ENCODE measurements around the gene ULK1.
A peak's percentile ranks its signal among the peaks of the same experiment; 100 is the strongest.
"Not testable (repeated sequence)": the region's sequence is repeated elsewhere in the genome, so short reads cannot be mapped to it uniquely, and the experiment has no call there.

Gene ULK1

DNA sequence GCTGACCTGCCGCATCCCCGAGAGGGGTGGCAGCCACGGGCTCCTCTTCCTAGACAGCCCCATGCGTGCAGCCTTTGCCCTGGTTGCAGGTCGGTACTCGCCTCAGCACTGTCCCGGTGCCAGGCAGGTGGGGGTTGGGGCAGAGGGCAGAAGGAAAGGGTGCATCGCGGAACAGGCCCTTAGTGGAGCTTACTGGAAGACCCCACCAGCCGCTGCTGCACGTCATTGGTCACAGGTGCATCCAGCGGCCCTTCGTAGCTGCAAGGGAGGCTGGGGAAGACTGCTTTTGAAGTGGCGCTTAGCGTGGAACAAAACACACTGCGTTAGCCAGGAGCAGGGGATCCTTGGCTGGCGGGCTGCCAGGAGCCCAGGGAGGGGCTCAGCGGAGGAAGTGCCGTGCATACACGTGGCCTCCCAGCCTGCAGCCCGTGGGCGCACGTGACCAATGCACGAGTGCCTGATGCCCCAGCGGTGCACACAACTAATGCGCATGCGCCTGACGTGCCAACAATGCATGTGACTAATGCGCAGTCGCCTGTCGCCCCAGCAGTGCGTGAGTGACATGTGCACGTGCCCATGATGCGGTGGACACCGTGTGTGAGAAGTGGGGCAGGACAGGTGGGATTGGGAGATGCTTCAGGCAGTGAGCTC is 50.3 kb downstream of the ULK1 start:
- DNase-seq: no peak

DNA sequence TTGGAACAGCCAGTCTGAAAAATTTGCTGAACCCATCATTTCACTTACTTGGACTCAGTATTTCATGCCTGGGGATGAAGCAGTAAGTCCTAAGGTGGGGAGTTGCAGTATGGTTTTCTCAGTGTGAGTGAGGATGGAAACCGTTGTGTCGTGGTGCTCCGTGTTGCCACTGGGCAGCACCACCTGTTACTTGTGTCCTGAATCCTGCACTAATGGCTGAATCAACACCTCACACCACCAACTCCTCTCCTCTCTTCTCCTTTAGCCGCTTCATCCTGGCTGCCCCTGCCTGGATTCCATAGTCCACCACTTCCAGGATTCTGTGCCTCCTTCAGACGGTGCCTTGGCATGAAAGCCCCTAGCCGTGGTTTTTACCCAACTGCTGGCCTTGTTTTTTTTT is 52.3 kb downstream of the ULK1 start:
- DNase-seq: no peak

DNA sequence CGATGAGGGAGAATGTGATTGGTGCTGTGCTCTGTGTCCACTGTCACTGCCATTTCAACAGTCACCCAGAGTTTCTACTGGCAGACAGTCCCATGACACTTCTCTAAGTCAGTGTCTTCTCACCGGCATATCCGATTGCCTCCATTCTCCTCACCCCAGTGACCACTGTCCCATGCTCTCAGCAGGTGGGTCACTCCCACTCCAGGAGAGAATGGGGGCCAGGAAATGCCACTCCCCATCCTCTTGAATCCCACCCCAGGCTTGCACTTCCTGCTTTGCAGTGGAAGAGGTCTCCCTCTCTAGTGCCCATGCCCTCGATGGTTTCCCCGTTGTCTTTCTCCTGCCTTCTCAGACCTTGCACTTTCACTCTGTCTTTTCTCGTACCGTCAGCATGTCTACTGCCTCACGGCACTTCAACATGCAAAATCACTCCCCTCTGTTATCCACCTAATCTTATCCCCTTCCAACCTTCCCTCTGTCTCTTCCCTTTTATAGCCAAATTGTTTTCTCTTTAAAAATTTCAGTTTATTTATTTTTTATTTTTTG is 53.1 kb downstream of the ULK1 start:
- no peak for DNase-seq

DNA sequence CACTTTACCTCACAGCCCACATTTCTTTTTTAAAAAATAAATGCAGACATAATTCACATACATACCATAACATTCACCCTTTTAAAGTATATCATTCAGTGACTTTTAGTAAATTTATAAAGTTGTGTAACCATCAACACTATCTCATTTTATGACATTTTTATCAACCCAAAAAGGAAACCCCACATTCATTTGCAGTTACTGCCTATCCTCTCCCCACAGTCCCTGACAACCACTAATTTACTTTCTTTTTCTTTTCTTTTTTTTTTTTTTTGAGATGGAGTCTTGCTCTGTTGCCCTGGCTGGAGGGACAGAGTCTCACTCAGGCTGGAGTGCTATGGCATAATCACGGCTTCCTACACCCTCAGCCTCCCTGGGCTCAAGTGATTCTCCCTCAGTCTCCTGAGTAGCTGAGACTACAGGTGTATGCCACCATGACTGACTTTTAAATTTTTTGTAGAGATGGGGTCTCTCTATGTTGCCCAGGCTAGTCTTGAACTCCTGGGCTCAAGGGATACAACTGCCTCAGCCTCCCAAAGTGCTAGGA is 53.8 kb downstream of the ULK1 start:
- no peak for DNase-seq

DNA sequence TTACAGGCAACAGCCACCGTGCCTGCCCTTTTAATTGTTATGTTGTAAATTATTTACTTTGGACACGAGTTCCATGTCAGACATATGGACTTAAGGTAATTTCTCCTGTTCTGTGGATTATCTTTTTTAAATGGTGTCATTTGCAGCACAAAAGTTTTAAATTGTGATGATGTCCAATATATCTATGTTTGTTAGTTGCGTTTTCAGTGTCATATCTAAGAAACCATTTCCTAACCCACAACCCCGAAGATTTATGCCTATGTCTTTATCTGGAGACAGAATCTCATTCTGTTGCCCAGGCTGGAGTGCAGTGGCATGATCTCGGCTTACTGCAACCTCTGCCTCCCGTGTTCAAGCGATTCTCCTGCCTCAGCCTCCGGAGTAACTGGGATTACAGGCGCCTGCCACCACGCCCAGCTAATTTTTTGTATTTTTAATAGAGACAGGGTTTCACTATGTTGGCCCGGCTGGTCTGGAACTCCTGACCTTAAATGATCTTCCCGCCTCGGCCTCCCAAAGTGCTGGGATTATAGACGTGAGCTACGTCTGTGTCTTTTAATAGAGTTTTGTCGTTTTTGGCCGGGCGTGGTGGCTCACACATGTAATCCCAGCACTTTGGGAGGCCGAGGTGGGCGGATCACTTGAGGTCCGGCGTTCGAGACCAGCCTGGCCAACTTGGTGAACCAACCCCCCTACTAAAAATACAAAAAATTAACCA is 54.5 kb downstream of the ULK1 start:
- not testable (repeated sequence) for DNase-seq

DNA sequence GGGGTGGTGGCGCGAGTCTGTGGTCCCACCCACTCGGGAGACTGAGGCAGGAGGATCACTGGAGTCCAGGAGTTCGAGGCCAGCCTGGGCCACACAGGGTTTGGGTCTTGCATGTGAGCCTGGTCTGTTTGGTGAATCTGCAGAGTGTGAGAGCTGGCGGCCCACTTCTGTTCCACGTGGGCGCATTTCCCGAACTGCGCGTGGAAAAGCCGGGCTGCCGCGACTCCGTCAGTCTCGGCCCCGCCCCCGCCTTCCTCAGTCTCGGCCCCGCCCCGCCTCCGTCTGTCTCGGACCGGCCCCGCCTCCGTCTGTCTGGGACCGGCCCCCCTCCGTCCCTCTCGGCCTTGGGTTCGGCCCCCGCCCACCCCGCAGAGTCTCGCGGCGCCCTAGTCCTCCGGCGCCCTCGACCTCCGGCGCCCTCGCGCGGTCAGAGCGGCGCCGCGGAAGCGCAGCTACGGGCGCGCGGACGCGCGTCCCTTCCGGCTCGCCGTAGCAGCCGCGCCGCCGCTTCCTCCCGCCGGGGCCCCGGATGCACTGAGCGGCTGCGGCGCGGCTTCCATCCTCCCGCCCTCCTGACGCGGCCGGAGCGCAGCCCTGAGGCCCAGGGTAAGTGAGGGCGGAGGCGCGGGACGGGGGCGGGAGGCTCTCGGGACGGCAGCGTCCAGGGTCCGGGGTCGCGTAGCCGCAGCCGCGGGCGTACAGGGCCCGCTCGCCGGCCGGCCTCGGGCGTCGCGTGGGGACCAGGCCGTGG is 55.2 kb downstream of the ULK1 start, which contains the start of gene EP400:
TSS of gene EP400 (plus strand) at position 512 of the 751 bp plus-strand sequence. CDS start 10,678 bp downstream, outside the sequence.
- DNase-seq: peak; percentile 91

DNA sequence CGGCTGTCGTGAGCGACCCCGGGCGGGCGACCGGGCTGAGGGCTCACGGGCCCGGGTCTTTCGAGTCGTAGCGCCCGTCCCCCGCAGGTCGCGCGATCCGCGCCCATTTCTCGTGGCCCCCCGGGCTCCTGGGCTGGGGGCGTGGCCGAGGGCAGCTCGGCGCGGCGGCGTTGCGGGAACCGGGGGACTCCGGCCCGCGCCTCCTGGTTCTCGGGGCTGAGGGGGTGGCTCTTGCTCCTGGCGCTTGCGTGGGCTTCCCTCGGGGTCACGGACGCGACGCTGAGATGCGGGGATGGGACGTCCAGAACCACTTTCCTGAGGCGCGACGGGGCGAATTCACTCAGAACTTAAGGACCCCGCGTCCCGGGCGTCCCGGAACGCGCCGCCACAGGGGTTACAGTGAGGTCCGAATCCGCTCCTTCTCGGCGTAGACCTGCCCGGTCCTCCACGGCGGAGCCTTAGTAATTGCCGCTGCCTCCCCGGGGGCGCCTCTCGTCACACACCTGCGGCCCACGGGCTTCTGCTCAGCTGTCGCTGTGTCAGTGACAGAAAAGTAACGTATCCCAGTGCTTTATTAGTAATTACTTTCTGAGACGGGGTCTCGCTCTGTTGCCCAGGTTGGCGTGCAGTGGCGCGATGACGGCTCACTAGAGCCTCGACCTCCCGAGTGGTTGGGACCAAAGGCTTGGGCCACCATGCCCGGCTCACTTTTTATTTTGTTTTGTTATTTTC is 55.9 kb downstream of the ULK1 start:
- DNase-seq: peak; percentile 28

DNA sequence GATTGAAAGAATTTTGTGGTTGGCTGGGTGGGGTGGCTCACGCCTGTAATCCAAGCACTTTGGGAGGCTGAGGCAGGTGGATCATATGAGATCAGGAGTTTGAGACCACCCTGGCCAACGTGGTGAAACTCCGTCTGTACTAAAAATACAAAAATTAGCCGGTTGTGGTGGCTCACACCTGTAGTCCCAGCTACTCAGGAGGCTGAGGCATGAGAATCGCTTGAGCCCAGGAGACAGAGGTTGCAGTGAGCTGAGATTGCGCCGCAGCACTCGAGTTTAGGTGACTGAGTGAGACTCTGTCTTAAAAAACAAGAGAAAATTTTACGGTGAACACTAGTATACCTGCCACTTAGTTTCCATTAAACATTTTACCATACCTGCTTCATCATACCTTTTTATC is 59.4 kb downstream of the ULK1 start:
- not testable (repeated sequence) for DNase-seq

DNA sequence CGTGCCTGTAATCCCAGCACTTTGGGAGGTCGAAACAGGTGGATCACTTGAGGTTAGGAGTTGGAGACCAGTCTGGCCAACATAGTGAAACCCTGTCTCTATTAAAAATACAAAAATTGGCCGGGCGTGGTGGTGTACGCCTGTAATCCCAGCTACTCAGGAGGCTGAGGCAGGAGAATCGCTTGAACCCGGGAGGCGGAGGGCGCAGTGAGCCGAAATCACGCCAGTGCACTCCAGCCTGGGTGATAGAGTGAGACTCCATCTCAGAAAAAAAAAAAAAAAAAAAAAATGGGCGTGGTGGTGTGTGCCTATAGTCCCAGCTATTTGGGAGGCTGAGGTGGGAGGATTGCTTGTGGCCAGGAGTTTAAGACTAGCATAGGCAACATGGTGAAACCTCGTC is 60.0 kb downstream of the ULK1 start:
- DNase-seq: not testable (repeated sequence)

DNA sequence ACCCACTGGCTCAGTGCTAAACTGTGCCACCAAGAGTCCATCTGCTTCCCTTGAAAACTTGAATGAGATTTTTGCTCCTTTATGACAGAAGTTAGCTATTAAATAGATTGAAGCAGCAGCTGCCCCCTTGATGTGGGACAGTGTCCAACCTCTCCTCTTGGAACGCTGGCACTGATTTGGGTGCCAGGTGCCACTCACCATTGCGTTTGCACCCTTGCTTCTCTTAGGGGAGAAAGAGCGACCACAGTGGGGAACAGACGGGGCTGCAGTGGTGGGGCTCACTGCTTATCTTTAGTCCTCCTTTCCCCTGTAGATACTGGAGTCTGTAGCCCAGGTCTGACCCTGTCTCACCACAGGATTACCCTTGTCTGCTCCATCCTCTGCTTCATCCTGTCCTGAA is 64.7 kb downstream of the ULK1 start:
- DNase-seq: no peak

DNA sequence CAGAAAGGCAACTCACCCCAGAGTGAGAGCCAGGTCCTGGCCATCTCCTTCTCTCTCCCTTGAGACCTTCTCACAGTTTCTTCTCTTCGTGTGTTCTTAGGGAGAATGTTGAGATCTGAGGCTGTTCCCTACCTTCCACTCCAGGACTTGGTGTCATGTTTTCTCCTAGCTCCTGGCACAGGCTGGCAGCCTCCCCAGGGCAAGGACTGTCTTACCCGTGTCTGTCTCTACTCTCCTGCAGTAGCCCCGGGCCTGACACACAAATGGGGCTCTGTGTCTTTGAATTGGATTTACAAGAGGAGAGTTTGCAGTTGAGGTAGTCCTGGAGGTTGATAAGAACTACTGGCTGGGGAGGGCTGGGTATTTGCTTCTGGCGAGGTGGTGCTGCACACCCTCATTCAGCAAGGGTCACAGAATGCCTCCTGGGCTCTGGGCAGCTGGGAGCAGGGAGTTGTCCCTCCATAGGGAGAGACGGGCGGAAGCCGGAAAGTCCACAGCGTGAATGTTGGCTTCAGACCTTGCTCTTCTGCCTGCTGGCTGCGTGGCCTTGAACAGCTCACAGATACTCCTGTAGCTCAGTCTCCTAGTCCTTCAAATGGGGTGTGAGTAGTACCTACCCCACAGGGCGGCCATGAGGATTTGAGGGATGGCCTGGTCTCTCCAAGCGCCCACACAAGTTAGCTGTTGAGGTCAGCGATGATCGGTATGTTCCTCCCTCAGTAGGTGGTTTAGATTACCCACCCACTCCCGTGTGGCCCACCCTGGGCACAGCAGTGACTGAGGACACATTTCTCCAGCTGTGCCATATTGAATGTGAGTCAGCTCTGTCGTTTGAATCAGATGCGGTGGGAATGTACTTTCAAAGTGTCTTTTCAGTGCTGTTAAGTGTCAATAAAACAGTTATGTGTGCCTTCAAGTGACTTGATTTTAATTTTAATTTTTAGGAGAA is 65.5 kb downstream of the ULK1 start:
- DNase-seq: no peak

DNA sequence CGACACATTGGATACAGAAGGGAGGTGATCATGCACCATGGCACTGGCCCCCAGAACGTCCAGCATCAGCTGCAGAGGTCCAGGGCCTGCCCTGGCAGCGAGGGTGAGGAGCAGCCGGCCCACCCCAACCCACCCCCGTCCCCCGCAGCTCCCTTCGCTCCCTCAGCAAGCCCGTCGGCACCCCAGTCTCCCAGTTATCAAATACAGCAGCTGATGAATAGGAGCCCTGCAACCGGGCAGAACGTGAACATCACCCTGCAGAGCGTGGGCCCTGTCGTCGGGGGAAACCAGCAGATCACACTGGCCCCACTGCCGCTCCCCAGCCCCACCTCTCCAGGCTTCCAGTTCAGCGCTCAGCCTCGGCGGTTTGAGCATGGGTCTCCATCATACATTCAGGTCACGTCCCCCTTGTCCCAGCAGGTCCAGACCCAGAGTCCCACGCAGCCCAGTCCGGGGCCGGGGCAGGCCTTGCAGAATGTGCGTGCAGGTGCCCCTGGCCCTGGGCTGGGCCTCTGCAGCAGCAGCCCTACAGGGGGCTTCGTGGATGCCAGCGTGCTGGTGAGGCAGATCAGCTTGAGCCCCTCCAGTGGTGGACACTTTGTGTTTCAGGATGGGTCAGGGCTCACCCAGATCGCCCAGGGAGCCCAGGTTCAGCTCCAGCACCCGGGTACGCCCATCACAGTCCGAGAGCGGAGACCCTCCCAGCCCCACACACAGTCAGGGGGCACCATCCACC is 66.3 kb downstream of the ULK1 start:
- not testable (repeated sequence) for DNase-seq

DNA sequence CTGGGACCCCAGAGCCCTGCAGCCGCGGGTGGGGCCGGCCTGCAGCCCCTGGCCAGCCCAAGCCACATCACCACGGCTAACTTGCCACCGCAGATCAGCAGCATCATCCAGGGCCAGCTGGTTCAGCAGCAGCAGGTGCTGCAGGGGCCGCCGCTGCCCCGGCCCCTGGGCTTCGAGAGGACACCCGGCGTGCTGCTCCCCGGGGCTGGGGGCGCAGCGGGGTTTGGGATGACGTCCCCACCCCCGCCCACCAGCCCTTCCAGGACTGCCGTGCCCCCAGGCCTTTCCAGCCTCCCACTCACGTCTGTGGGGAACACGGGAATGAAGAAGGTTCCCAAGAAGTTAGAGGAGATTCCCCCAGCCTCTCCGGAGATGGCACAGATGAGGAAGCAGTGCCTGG is 66.9 kb downstream of the ULK1 start:
- not testable (repeated sequence) for DNase-seq

DNA sequence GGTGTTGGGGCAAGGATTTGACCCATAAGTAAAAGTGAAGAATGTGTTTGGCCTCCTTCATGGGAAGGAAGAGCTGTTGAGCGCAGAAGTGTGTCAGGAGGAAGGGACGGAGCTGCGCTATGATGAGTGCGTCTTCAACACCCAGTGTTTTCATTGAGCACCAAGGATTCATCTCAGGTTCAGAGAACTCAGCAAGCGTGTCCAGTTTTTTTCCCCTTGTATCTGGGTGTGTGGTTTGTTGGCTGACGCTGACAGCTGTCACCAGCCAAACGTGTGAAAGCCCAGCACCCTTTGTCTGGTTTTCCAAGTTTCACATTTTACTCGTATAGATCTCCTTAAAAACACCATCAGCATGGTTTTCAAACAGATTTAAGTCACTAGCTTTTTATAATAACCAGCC is 67.6 kb downstream of the ULK1 start:
- no peak for DNase-seq

DNA sequence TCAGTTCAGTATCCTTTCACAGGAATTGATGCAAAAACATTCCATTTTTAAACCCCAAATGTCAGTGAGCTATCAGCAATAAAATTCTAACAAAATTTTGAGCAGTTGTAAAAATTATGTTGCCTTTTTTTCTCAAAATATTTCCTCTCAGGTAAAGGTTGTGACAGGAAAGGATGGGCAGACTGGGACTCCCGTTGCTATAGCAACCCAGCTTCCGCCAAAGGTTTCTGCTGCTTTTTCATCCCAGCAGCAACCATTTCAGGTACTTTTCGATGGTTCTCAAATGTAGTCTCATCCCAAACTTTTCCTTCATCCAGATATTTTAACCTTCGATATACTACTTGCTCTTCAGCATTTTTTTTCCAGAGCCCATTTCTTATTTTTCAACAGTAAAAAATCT is 69.0 kb downstream of the ULK1 start:
- no peak for DNase-seq

DNA sequence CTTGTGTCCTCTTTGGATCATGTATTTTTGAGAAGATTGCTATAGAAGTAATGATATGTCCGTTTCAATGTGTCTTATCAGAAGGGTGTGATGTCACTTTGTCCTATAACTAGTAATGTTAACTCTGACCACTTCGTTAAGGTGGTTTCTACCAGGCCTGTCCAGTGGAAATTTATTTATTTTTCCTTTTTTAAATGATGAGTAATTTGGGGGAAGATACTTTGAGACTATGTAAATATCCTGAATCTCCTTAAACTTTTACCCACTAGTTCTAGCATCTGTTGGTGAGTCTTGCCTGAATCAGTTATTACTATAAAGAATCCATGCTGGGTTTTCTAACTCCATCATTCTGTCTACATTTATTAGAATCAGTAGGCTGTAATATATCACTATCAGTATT is 70.7 kb downstream of the ULK1 start:
- DNase-seq: no peak

DNA sequence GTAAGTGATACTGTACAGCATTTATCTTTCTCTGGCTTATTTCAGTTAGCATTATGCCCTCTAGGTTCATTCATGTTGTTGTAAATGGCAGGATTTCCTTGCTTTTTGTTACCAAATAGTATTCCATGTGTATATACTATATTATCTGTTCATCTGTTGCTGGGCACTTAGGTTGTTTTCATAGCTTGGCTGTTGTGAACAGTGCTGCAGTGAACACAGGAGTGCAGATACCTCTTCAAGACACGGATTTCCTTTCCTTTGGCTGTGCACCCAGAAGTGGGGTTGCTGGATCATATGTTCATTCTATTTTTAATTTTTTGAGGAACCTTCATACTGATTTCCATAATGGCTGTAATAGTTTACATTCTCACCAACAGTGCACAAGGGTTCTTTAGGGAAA is 76.8 kb downstream of the ULK1 start:
- DNase-seq: no peak
